ENCODE data around the gene MFN2.

The MFN2 gene

DNA sequence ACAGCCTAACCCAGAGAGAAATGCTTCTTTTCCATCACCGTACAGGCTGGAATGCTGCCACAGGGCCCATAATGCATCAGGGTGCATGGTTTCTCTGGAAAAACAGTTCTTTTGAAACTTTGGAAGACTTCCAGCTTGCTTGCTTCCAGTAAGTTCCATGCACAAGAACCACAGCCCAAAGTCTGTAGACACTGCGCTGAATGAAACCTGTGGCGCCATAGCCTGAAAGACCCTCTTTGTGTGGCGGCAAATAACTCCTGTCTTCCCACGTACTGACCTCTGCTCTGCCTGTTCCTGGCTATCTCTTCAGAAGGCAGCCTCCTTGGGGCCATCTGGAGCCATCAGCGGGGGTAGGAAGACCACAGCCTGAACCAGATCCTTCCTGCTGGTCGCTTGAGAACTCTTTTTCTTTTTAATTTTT is 54.1 kb downstream of the MFN2 start:
- ChIA-PET CTCF (no interaction called here), POLR2A (no interaction called here)
- TF ChIP-seq FOXA1 (IDR thresholded peaks at IDR 0.05) (no peak), ZNF384 (IDR thresholded peaks at IDR 0.05) (no peak), TARDBP (IDR thresholded peaks at IDR 0.05) (no peak), L3MBTL2 (conservative IDR thresholded peaks at IDR 0.05) (no peak), LEF1 (IDR thresholded peaks at IDR 0.05; ENCODE audit: borderline replicate concordance) (no peak), ELF4 (IDR thresholded peaks at IDR 0.05) (no peak), HDGF (IDR thresholded peaks at IDR 0.05; ENCODE audit: borderline replicate concordance) (no peak), NFRKB (IDR thresholded peaks at IDR 0.05) (no peak), BHLHE40 (IDR thresholded peaks at IDR 0.05; ENCODE audit: borderline replicate concordance) (no peak), SUZ12 (IDR thresholded peaks at IDR 0.05) (no peak), CTBP1 (IDR thresholded peaks at IDR 0.05; ENCODE audit: borderline replicate concordance) (no peak), ARNT (IDR thresholded peaks at IDR 0.05) (no peak), SP1 (IDR thresholded peaks at IDR 0.05) (no peak)
- TF ChIP-seq, protein P1, sequence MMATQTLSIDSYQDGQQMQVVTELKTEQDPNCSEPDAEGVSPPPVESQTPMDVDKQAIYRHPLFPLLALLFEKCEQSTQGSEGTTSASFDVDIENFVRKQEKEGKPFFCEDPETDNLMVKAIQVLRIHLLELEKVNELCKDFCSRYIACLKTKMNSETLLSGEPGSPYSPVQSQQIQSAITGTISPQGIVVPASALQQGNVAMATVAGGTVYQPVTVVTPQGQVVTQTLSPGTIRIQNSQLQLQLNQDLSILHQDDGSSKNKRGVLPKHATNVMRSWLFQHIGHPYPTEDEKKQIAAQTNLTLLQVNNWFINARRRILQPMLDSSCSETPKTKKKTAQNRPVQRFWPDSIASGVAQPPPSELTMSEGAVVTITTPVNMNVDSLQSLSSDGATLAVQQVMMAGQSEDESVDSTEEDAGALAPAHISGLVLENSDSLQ (IDR thresholded peaks at IDR 0.05), result no peak
- DNase-seq (ENCODE audit: extremely low spot score), result no peak

DNA sequence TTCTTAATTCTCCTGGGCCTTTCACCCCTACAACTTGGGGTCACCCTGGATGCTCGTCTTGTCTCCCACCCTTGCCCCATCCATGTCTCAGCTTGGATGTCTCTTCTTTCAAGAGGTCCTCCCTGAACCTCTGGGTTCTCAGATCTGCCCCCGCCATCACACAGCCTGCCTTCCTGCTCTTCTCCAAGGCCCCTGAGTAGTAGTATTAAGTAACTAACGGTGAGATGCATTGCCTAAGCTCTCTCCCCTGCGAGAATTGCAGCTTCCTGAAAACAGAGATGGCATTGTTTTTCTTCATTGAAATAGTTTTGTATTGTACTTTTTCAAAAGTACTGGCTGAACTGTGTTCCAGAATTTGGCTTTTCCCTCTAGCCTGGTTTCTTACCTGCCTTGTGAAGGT is 55.1 kb downstream of the MFN2 start:
- POLR2A ChIA-PET, result no interaction called here
- TF ChIP-seq FOXM1 (IDR thresholded peaks at IDR 0.05; ENCODE audit: borderline replicate concordance), result no peak
- TF ChIP-seq, protein P1 (IDR thresholded peaks at IDR 0.05), result no peak
- TF ChIP-seq TARDBP (IDR thresholded peaks at IDR 0.05), result no peak
- TF ChIP-seq SP1 (IDR thresholded peaks at IDR 0.05), result no peak
- no peak for TF ChIP-seq ZNF384 (IDR thresholded peaks at IDR 0.05)
- TF ChIP-seq SUZ12 (IDR thresholded peaks at IDR 0.05), result no peak
- no peak for TF ChIP-seq HDGF (IDR thresholded peaks at IDR 0.05; ENCODE audit: borderline replicate concordance)
- TF ChIP-seq ARNT (IDR thresholded peaks at IDR 0.05), result no peak
- no peak for TF ChIP-seq LEF1 (IDR thresholded peaks at IDR 0.05; ENCODE audit: borderline replicate concordance)
- no peak for TF ChIP-seq L3MBTL2 (conservative IDR thresholded peaks at IDR 0.05)
- no peak for TF ChIP-seq ELF4 (IDR thresholded peaks at IDR 0.05)
- no peak for TF ChIP-seq BHLHE40 (IDR thresholded peaks at IDR 0.05; ENCODE audit: borderline replicate concordance)
- no peak for TF ChIP-seq FOXA1 (IDR thresholded peaks at IDR 0.05)
- DNase-seq (ENCODE audit: extremely low spot score), result no peak
- CTCF ChIA-PET, result no interaction called here

DNA sequence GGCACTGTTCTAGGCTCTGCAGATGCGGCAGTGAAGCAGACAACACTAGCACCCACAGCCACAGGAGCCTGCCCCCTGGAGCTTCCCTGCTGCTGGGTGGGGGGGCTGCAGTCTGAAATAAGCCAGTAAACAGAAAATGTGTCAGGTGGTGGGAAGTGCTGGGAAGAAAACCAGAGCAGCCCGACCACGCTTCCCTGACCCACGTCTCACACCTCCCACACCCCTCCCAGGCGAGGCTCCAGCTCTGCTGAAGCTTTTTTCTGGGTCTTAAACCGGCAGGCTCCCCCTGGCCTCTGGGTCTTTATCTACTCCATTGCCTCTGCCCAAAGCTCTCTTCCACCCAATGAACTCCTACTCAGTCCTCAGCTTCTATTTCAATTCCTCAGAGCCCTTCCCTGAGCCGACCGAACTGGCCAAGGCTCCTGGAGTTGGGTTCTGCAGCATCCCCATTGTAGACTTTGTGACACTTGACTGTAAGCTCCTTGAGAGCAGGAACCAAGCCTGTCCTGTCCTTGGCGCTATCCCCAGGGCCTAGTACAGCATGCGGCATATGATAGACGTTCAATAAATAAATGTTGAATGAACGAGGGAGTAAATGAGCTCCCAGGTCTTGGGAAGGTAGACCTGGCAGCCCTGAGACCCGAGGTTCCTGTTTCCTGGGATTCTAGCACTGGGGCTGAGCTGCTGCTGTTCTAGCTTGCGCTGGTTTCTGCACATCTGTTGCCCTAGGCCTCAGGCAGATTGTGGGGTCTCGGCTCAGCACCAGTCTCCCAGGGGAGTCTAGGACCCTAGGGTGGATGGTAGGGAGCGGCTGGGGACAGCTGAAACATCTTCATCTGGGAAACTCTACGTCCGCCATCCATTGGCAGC is 57.5 kb downstream of the MFN2 start:
- POLR2A ChIA-PET, result interaction anchor here (1.8 kb wide), 1 partner anchor 58 kb away, joined by 6 read pairs; the partner anchor contains the start of gene MFN2
- no peak for TF ChIP-seq NFRKB (IDR thresholded peaks at IDR 0.05)
- no peak for TF ChIP-seq HDGF (IDR thresholded peaks at IDR 0.05; ENCODE audit: borderline replicate concordance)
- no peak for TF ChIP-seq SUZ12 (IDR thresholded peaks at IDR 0.05)
- TF ChIP-seq ARNT (IDR thresholded peaks at IDR 0.05), result no peak
- no peak for TF ChIP-seq FOXK2 (IDR thresholded peaks at IDR 0.05)
- TF ChIP-seq ELF4 (IDR thresholded peaks at IDR 0.05), result no peak
- TF ChIP-seq BHLHE40 (IDR thresholded peaks at IDR 0.05; ENCODE audit: borderline replicate concordance), result no peak
- no peak for TF ChIP-seq CTBP1 (IDR thresholded peaks at IDR 0.05; ENCODE audit: borderline replicate concordance)
- TF ChIP-seq FOXA1 (IDR thresholded peaks at IDR 0.05), result no peak
- TF ChIP-seq, protein P1 (IDR thresholded peaks at IDR 0.05), result no peak

DNA sequence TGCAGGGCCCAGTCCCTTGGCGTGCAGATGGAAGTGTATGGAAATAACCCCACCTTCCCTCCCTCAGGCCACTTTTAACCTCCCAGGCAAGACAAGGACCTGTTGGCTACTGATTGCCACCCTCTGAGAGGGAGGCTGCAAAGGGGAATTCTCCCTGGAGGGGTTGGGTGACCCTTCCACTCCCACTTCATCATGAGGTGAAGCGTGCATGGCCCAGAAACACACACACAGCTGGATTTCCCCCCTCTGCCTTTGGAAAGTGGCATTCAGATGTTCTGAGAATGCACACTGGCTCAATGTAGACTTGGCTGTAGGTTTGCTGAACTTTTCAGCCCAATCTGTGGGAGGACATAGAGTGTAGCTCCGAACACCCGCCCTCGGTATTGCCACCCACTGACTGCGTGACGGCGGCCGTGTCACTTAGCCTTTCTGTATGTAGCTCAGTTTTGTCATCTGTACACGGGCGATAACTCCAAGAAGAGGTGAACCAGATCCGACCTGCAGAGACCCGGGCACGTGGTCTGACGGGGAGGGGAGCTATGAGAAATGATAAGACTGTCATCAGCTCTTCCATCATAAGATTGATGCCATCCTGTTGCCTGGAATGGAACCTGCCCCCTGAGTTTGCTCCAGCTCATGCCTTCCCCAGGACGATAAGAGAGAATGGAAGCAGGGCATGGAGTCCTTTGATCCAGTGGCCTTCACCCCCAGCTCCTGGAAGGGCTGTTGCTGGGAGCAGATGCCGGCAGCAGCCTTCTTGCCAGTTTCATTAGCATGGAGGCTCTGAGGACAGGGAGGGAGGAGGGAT is 58.3 kb downstream of the MFN2 start:
- DNase-seq (ENCODE audit: extremely low spot score), result no peak
- ChIA-PET POLR2A (interaction anchor here (1.1 to 1.5 kb wide), 3 partner anchors 20 to 128 kb away, joined by 4 to 7 read pairs (median 5); partner anchors contain the start of gene MIIP), CTCF (no interaction called here)
- TF ChIP-seq NFRKB (IDR thresholded peaks at IDR 0.05), result no peak
- TF ChIP-seq SUZ12 (IDR thresholded peaks at IDR 0.05), result no peak
- TF ChIP-seq ARNT (IDR thresholded peaks at IDR 0.05), result no peak
- no peak for TF ChIP-seq ELF4 (IDR thresholded peaks at IDR 0.05)
- no peak for TF ChIP-seq FOXA1 (IDR thresholded peaks at IDR 0.05)
- no peak for TF ChIP-seq HDGF (IDR thresholded peaks at IDR 0.05; ENCODE audit: borderline replicate concordance)
- TF ChIP-seq TARDBP (IDR thresholded peaks at IDR 0.05), result no peak
- TF ChIP-seq, protein P1 (IDR thresholded peaks at IDR 0.05), result no peak
- no peak for TF ChIP-seq L3MBTL2 (conservative IDR thresholded peaks at IDR 0.05)
- no peak for TF ChIP-seq BHLHE40 (IDR thresholded peaks at IDR 0.05; ENCODE audit: borderline replicate concordance)
- TF ChIP-seq LEF1 (IDR thresholded peaks at IDR 0.05; ENCODE audit: borderline replicate concordance), result no peak
- TF ChIP-seq FOXM1 (IDR thresholded peaks at IDR 0.05; ENCODE audit: borderline replicate concordance), result no peak
- TF ChIP-seq FOXK2 (IDR thresholded peaks at IDR 0.05), result no peak
- TF ChIP-seq CTBP1 (IDR thresholded peaks at IDR 0.05; ENCODE audit: borderline replicate concordance), result no peak
- no peak for TF ChIP-seq ZNF384 (IDR thresholded peaks at IDR 0.05)
- TF ChIP-seq SP1 (IDR thresholded peaks at IDR 0.05), result no peak

More for the DNA sequence above, 57.5 kb downstream of the MFN2 start:
- CTCF ChIA-PET, result no interaction called here
- DNase-seq (ENCODE audit: extremely low spot score), result no peak
